CD14-positive monocyte (primary cell): ENCODE results near the gene CGNL1. TPM values are rescaled to one million over a fixed set of nuclear protein-coding genes. Genes with fewer than 3 reads are reported as not detected.

Experiments used
- DNase-seq, 3 donors: peaks; one replicate each; pipeline ENCODE4 v3.0.0-alpha.2; 2011 to 2022
- H2AFZ ChIP-seq: 2 replicates; pipeline ENCODE4 v1.6.0; 2012; ENCODE audit warnings: mild to moderate bottlenecking, low read depth, low read length, inconsistent platforms; ENCODE audit not compliant: insufficient read depth, poor library complexity, severe bottlenecking
- H3K27ac ChIP-seq, 2 donors: 1 replicate in 1 of 2; 2 replicates in 1 of 2; pipeline ENCODE4 v1.5.1; 2012 to 2013; ENCODE audit warnings: low read length in 2 of 2, control low read depth in 1 of 2, inconsistent platforms in 1 of 2, low read depth in 1 of 2, mild to moderate bottlenecking in 1 of 2
- H3K27me3 ChIP-seq, 2 donors: one replicate each; pipeline versions ENCODE4 v1.6.0 to v1.6.1; 2011 to 2013; ENCODE audit warnings: low read length in 2 of 2; ENCODE audit not compliant: control insufficient read depth in 2 of 2, insufficient read depth in 2 of 2
- H3K36me3 ChIP-seq, 2 donors: replicated peaks in 1 of 2; 1 replicate in 1 of 2; 2 replicates in 1 of 2; pipeline versions ENCODE4 v1.5.1 to v1.6.1; 2012 to 2013; ENCODE audit warnings: low read length in 2 of 2, control low read depth in 1 of 2, inconsistent platforms in 1 of 2, mild to moderate bottlenecking in 1 of 2; ENCODE audit not compliant: insufficient read depth in 2 of 2, control insufficient read depth in 1 of 2
- H3K4me1 ChIP-seq, 2 donors: 1 replicate in 1 of 2; 2 replicates in 1 of 2; pipeline versions ENCODE4 v1.5.1 to v1.6.1; 2012 to 2013; ENCODE audit warnings: low read length in 2 of 2, control low read depth in 1 of 2, inconsistent platforms in 1 of 2, mild to moderate bottlenecking in 1 of 2, moderate library complexity in 1 of 2; ENCODE audit not compliant: insufficient read depth in 2 of 2, control insufficient read depth in 1 of 2
- H3K4me2 ChIP-seq: replicated peaks from 2 replicates; pipeline ENCODE3; 2012; ENCODE audit warnings: low read length, moderate library complexity, mild to moderate bottlenecking; ENCODE audit not compliant: poor library complexity, severe bottlenecking; ENCODE audit errors: extremely low read depth
- H3K4me3 ChIP-seq, 3 experiments: fragments of 200-600 bp in 1 of 3; sonication (generic) in 1 of 3; replicated peaks in 1 of 3; 1 replicate in 2 of 3; 2 replicates in 1 of 3; pipeline ENCODE4 v1.5.1; 2011 to 2013; ENCODE audit warnings: low read length in 3 of 3, mild to moderate bottlenecking in 3 of 3, control low read depth in 2 of 3, low read depth in 2 of 3, inconsistent platforms in 1 of 3, moderate library complexity in 1 of 3
- H3K79me2 ChIP-seq: 2 replicates; pipeline ENCODE4 v1.6.0; 2012; ENCODE audit warnings: mild to moderate bottlenecking, control low read depth, inconsistent platforms, low read length, moderate library complexity; ENCODE audit not compliant: insufficient read depth
- H3K9ac ChIP-seq: 2 replicates; pipeline ENCODE4 v1.6.0; 2017; ENCODE audit warnings: low read length, mild to moderate bottlenecking; ENCODE audit not compliant: insufficient read depth, poor library complexity, severe bottlenecking
- H3K9me3 ChIP-seq, 2 donors: replicated peaks in 1 of 2; 1 replicate in 1 of 2; 2 replicates in 1 of 2; pipeline versions ENCODE4 v1.5.1 to v1.6.1; 2012 to 2013; ENCODE audit warnings: low read length in 2 of 2, control low read depth in 1 of 2; ENCODE audit not compliant: control insufficient read depth in 1 of 2, insufficient read depth in 1 of 2
- H4K20me1 ChIP-seq: 2 replicates; pipeline ENCODE4 v1.6.0; 2012; ENCODE audit warnings: mild to moderate bottlenecking, low read length, control low read depth, moderate library complexity; ENCODE audit not compliant: insufficient read depth
- H3K27ac Mint-ChIP-seq, 7 donors: one replicate each; pipeline ENCODE4 v1.8.0; 2020; ENCODE audit warnings: mild to moderate bottlenecking in 7 of 7, mixed read lengths in 7 of 7, moderate library complexity in 6 of 7, inconsistent platforms in 2 of 7
- H3K27me3 Mint-ChIP-seq, 3 donors: one replicate each; pipeline ENCODE4 v1.8.0; 2021 to 2022; ENCODE audit warnings: low read depth in 3 of 3, mild to moderate bottlenecking in 3 of 3, mixed read lengths in 3 of 3, moderate library complexity in 3 of 3, inconsistent platforms in 1 of 3
- H3K36me3 Mint-ChIP-seq, 2 donors: one replicate each; pipeline ENCODE4 v1.8.0; 2020; ENCODE audit warnings: mixed read lengths in 2 of 2, inconsistent platforms in 1 of 2, mild to moderate bottlenecking in 1 of 2
- H3K4me1 Mint-ChIP-seq: one replicate; pipeline ENCODE4 v1.8.0; 2020; ENCODE audit warnings: mild to moderate bottlenecking, mixed read lengths
- H3K4me3 Mint-ChIP-seq, 2 donors: one replicate each; pipeline ENCODE4 v1.8.0; 2020; ENCODE audit warnings: mild to moderate bottlenecking in 2 of 2, mixed read lengths in 2 of 2, moderate library complexity in 1 of 2
- H3K9me3 Mint-ChIP-seq, 7 donors: one replicate each; pipeline ENCODE4 v1.8.0; 2020 to 2022; ENCODE audit warnings: mixed read lengths in 7 of 7, mild to moderate bottlenecking in 6 of 7, moderate library complexity in 6 of 7, inconsistent platforms in 2 of 7
- CTCF ChIP-seq: fragments of 200-600 bp; IDR thresholded peaks from one replicate; pipeline ENCODE4 v1.8.0; 2022; ENCODE audit warnings: antibody characterized with exemption, mild to moderate bottlenecking
- WGBS: methylation state at CpG from one replicate; pipeline ENCODE4 v1.1.5; 2013; ENCODE audit warnings: missing lambda C conversion rate; ENCODE audit not compliant: insufficient coverage; 5-methylcytosine and 5-hydroxymethylcytosine counted together
- intact Hi-C, 2 donors: fragments of 100-400 bp; cut with micrococcal nuclease; formaldehyde crosslinking; loops; one replicate each; pipeline versions ENCODE4 v1.15.0 to v1.15.1; 2023
- polyA plus RNA-seq, 3 donors: library from polyadenylated mRNA; depleted of rRNA in 1 of 3; unstranded in 2 of 3; stranded (reverse) in 1 of 3; fragments of 300-500 nt in 2 of 3; fragments of >200 nt in 1 of 3; fragmentation: Illumina TruSeq in 2 of 3; gene quantifications; 1 replicate in 2 of 3; 2 replicates in 1 of 3; pipeline ENCODE4 v1.2.3, GENCODE V29; 2012 to 2021

Gene CGNL1
- polyA plus RNA-seq, 3 donors: not detected

- no peaks in the 10 kb centered on the region for H3K79me2 ChIP-seq
- TF ChIP-seq CTCF: no peak
- intact Hi-C loops: no loop called here
- H3K4me1 Mint-ChIP-seq: peaks cover 12% of the 10 kb centered on the region
- no peak overlapping the region for H3K4me2 ChIP-seq
- DNase-seq: no peak
- peaks cover 6 to 10% of the 10 kb centered on the region in 2 donors for H3K4me1 ChIP-seq
- no peak overlapping the region for H3K27ac ChIP-seq
- H4K20me1 ChIP-seq: no peaks in the 10 kb centered on the region
- peaks cover 6% of the 10 kb centered on the region in 2 donors for H3K36me3 Mint-ChIP-seq
- H3K9me3 Mint-ChIP-seq: peaks cover 0 to 10% (median 2%) of the 10 kb centered on the region in 7 donors
- H2AFZ ChIP-seq: no peak overlapping the region
- no peak overlapping the region for H3K4me3 Mint-ChIP-seq
- WGBS: 100% methylated on average over 1 of the region's 2 CpGs
- H3K4me3 ChIP-seq: no peak overlapping the region
- no peaks in the 10 kb centered on the region for H3K36me3 ChIP-seq
- peaks cover 0 to 2% of the 10 kb centered on the region in 2 donors for H3K9me3 ChIP-seq
- H3K27me3 ChIP-seq: peaks cover 21 to 27% of the 10 kb centered on the region in 2 donors
- peaks cover 23 to 44% (median 32%) of the 10 kb centered on the region in 3 donors for H3K27me3 Mint-ChIP-seq
- H3K9ac ChIP-seq: no peak overlapping the region
- H3K27ac Mint-ChIP-seq: no peak overlapping the region
These were observed 4.5 kb downstream of the CGNL1 start for GRCh38 chr15:57380854-57381253.

GRCh38 chr15:57382215-57382614 lies 5.9 kb downstream of the CGNL1 start:
- no peak for TF ChIP-seq CTCF
- Histone ChIP-seq H2AFZ (no peak overlapping the region), H3K4me3 (no peak overlapping the region), H3K4me2 (no peak overlapping the region), H3K9me3 (no peaks in the 10 kb centered on the region), H3K36me3 (no peaks in the 10 kb centered on the region), H3K79me2 (no peaks in the 10 kb centered on the region), H3K4me1 (no peaks in the 10 kb centered on the region), H3K27ac (no peak overlapping the region), H3K9ac (no peak overlapping the region), H4K20me1 (no peaks in the 10 kb centered on the region), H3K27me3 (peaks cover 12 to 16% of the 10 kb centered on the region in 2 donors)
- Mint-ChIP-seq H3K9me3 (peaks cover 0 to 3% (median 0%) of the 10 kb centered on the region in 7 donors), H3K4me3 (no peak overlapping the region), H3K27ac (no peak overlapping the region), H3K4me1 (peaks cover 4% of the 10 kb centered on the region), H3K36me3 (peaks cover 0 to 1% of the 10 kb centered on the region in 2 donors), H3K27me3 (peaks cover 16 to 32% (median 24%) of the 10 kb centered on the region in 3 donors)
- intact Hi-C loops: no loop called here
- no peak for DNase-seq
- WGBS: 92% methylated on average over 4 of the region's 7 CpGs
